GM21723 (cell line): Measurements from ENCODE around the gene SPRED3.
"Not testable (repeated sequence)": the region's sequence is repeated elsewhere in the genome, so short reads cannot be mapped to it uniquely, and the experiment has no call there.

ENCODE experiments used
- ATAC-seq: cut with Tn5 transposase; IDR thresholded peaks from one replicate; pipeline ENCODE4 v1.9.1; 2021; ENCODE audit warnings: mild to moderate bottlenecking, moderate library complexity; ENCODE audit not compliant: unreplicated experiment

SPRED3 gene, protein sequence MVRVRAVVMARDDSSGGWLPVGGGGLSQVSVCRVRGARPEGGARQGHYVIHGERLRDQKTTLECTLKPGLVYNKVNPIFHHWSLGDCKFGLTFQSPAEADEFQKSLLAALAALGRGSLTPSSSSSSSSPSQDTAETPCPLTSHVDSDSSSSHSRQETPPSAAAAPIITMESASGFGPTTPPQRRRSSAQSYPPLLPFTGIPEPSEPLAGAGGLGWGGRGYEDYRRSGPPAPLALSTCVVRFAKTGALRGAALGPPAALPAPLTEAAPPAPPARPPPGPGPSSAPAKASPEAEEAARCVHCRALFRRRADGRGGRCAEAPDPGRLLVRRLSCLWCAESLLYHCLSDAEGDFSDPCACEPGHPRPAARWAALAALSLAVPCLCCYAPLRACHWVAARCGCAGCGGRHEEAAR

DNA sequence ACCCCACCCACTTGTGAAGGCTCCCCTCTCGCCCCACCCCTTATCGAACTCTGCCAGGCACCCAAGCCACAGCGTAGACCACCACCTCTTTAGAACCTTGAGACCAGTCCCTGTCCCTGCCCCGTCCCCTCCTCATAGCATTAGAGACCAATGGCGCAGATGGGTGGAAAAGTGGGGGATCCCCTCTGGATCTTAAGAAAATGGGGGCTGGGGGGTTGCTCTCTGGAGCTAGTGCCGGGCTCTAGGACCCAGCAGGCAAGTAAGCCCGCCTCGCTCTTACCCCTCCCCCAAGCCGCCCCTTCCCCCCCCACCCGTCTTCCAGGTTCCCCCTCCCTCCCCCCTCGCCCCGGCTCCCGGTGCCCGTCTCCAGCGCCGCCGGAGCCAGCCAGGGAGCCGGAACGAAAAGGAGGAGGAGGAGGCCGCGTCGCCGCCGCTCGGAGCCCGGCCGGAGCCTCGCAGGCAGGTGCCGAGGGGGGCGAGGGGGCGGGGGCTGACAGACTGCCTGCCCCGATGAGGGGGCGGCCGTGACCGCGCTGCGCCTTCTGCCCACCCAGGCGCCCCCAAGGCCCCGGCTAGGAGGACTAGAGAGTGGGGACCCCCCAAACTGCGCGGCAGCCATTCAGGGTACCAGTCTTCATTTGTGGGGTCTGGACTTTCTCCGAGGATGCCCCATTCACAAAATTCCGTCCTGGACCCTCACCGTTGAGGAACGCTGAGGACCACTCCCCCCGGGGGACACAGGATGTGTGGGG, at the start of gene SPRED3:
Gene SPRED3 (plus strand): TSS at position 349 of the 752 bp plus-strand sequence. CDS start 1,606 bp downstream, outside the sequence.
- ATAC-seq: no peak

DNA sequence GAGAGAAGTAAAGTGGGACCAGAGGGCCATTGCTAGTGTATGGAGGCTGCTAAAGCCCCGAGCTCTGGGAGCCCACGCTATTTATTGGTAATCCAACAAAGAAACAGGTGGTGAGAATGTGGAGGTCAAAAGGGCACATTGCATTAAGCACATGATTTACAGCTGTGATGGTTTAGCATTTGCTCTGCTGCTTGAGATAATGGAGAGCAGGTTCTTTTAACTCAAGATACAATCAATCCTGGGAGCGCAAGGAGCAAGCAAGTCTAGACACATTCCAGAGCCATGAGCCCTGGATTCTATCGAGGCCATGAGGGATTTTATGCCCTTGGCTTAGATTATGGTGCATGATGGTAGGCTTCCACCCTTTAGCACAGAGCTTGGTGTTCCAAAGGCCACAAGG, 49.5 kb upstream of the SPRED3 start:
- not testable (repeated sequence) for ATAC-seq

DNA sequence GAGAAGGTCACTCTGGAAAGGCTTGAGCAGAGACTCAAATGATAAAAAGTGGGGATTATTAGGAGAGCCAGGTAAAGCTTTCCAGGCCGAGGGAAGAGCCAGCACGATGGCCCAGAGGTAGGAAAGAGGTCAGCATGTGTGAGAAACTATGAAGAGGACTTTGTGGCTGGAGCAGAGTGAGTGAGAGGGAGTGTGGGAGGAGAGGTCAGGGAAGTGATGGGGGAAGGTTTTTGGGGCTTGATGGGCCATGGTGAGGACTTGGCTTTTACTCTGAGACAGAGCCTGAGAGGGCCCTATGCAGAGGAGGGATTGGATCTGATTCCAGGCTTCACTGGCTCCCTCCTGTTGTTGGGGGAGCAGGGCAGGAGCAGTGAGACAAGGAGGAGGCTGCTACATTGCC, 47.6 kb upstream of the SPRED3 start:
- ATAC-seq: no peak

DNA sequence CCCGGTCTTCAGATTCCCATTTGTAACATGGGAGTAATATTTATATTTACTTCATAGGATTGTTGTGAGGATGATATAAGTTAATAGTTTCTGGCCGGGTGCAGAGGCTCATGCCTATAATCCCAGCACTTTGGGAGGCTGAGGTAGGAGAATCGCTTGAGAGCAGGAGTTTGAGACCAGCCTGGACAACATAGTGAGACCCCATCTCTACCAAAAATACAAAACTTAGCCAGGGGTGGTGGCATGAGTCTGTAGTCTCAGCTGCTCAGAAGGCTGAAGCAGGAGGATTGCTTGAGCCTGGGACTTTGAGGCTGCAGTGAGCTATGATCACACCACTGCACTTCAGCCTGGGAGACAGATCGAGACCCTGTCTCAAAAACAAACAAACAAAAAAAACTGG, 41.7 kb upstream of the SPRED3 start:
- ATAC-seq: no peak

DNA sequence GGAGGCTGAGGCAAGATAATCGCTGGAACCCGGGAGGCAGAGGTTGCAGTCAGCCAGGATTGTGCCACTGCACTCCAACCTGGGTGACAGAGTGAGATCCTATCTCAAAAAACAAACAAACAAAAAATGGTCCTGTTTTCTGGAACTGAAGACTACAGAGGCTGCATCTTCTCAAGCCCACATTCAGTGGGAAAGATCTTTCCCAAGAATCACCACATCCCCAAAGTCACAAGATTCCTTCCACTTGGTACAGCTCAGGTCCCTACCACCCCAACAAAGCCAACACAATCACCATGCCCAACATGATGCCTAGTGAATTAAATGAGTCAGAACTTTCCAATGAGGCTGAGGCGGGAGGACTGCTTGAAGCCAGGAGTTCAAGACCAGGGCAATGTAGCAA, 37.6 kb upstream of the SPRED3 start:
- ATAC-seq: no peak

DNA sequence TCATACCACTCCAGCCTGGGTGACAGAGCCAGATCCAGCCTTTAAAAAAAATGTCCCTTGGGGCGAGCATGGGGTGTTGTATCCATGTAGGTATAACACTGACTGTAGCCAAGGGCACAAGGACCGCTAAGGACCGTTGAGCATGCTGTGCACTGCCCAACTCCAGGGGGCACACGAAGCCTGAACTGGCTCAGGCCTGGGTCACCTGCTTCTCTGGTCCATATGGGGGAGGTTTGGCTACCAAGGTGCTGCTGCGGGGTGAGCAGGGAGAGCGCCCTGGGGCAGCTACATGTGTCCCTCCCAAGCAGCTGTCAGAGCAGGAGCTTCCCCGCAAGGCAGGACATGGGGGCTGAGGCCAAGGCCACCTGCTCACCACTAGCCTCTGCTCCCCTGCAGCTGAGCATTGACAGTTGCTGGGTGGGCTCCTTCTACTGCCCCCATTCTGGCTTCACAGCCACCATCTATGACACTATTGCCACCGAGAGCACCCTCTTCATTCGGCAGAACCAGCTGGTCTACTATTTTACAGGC, 36.6 kb upstream of the SPRED3 start:
- ATAC-seq: no peak

DNA sequence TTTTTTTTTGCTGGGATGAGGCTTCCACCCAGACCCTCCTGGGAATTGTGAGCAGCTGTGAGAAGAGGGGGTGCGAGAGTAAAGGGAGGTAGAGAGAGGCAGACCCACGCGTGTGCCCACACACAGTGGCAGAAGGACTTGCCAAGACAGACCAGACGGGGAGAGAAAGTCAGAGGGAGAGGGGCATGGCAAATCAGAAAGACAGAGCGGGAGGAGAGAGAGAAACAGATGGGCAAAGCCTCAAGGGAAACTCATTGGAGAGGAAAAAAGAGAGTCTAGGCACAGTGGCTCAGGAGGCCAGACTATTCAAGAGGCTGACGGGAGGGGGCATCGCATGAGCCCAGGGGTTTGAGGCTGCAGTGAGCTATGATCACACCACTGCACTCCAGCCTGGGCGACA, 35.9 kb upstream of the SPRED3 start:
- no peak for ATAC-seq

DNA sequence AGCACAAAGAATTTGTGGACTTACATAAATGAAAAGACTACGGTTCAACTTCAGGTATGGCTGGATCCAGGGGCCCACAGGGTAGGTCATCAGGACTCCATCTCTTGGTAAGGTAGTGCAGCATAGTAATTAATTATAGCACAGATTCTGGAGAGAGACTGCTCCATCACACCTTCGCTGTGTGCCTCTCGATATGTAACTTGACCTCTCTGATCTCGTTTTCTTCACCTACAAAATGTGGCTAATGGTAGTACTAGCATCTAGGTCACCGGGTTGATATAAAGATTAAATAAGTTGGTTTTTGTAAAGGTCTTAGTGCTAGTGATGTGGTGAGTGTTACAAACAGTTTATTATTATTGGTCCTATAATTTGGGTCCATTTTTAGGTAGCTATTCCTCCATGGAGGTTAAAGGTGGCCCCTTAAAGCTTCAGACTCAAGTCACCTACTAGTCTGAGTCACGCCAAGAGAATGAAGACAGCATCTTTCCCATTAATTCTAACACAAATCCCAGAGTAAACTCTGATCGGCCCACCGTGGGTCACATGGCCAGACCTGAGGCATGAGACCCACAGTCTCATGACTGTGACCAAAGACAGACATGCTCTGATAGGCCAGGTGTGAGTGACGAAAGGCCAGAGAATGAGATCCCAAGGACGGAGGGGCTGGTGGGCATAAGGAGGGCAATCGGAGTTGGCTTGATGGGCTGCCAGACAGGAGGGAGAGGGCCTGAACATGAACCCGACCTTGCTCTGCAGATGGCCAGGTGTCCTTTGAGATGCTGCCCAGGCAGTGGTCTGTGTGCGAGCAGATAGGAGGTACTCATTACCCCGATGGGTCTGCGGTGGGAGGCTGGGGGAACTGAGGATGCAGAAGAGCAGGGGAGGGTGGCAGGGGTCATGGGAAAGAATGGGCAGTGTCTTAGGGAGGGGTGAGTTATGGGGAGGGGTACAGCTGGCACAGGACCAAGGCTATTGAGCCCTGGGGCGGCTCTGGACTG, 32.5 kb upstream of the SPRED3 start:
- no peak for ATAC-seq

DNA sequence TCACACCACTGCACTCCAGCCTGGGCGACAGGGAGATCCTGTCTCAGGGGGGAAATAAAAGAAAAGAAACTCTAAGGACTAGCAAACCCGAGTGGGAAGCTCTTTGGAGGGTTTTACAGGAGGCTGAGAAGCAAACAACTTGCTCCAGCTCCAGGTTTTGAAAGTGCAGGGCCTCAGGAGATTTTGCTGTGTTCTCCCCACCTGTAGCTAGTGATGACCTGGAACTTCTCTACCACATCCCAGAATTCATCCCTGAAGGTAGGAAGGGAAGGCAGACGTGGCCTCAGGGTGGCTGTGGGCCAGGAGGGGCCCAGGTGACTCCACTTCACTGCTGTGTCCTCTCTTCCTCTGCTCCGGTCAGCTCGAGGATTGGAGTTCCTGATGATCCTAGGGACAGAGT, 30.4 kb upstream of the SPRED3 start:
- no peak for ATAC-seq

DNA sequence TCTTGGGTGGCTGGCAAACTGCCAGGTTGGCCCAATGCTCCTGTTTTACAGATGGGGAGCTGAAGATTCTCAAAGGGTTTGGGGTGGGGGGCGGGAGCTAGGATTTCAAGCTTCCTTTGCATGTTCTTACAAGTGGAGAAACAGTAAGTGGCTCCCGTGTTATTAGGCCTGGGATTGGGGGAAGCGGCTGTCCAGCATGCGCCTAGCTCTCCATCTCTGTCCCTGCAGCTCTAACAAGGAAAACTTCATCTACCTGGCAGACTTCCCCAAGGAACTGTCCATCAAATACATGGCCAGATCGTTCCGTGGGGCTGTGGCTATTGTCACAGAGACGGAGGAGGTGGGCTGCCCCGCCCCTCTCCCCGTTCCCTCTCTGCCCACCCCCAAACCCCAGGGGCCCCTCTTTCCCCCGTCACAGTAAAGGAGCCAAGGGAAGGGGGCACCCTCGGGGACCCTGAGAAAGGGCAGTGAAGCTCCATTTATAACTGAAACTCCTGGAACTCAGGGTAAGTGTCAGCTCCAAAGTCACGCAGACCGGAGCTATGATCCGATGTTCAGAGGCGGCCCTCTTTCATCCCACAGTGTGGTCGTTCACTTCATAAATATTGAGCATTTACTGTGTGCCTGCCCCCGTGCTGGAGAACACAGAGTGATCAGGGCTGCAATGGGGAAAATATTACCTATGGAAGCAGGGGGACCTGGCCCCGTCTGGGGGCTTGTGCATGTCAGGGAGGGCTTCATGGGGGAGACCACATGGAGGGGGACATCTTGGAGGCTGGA, 29.1 kb upstream of the SPRED3 start:
- no peak for ATAC-seq

DNA sequence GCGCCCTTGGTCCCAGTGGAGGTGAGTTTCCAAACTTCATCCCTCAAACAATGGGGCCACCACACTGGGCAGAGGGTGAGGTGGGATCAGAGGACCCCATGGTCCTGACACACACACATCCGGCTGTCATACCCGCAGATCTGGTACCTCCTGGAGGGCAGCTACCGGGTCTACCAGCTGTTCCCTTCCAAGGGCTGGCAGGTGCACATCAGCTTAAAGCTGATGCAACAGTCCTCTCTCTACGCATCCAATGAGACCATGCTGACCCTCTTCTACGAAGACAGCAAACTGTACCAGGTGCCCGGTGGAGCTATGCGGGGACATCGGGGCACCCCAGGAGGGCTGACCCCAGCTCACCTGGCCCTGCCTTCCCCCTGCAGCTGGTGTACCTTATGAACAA, 28.1 kb upstream of the SPRED3 start:
- ATAC-seq: no peak

DNA sequence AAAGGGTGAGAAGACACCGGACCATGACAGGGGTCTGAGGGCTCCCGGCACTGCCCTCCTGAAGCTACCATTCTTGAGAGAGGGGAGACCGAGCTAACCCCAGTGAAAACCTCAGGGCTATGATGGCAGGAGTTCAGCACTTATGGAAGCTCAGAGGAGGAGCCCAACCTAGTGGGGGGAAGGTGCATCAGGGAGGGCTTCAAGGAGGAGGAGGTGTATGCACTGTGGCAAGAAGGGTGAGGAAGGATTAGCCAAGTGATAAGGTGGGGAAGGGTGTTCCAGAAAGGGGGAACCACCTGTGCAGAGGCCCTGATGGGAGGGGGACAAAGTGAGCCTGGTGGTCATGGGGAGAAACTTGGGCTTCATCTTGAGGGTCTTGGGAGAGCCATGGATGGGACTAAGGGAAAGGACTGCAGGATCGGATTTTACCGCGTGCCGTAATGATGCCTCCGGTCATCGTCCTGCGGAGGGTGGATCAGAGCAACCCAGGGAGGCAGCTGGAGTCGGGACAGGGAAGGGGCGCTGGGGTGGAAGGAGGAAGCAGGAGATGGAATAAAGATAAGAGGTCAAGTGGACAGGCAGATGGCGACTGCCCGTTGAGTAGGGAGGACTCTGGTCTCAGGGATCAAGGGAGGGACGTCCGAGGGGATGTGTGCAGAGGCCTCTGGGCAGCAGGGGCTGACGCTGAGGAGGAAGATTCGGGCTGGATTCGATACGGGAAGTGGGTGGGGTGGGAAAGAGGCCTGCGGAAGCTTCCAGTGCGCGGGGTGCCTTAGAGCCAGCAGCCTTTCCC, 27.5 kb upstream of the SPRED3 start:
- no peak for ATAC-seq

DNA sequence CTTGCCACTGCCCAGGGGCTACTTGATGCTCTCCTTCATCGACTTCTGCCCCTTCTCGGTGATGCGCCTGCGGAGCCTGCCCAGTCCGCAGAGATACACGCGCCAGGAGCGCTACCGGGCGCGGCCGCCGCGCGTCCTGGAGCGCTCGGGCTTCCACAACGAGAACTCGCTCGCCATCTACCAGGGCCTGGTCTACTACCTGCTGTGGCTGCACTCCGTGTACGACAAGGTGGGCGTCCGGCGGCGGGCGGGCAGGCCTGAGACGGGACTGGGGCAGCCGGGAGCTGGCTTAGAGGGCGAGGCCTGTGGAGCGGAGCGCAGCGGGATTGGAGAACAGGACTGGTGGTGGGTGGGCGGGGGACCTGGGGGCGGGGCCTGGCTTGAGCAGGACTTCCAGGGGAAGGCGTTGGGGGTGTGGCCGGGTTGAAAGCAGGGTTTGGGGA, 26.8 kb upstream of the SPRED3 start:
- ATAC-seq: no peak

DNA sequence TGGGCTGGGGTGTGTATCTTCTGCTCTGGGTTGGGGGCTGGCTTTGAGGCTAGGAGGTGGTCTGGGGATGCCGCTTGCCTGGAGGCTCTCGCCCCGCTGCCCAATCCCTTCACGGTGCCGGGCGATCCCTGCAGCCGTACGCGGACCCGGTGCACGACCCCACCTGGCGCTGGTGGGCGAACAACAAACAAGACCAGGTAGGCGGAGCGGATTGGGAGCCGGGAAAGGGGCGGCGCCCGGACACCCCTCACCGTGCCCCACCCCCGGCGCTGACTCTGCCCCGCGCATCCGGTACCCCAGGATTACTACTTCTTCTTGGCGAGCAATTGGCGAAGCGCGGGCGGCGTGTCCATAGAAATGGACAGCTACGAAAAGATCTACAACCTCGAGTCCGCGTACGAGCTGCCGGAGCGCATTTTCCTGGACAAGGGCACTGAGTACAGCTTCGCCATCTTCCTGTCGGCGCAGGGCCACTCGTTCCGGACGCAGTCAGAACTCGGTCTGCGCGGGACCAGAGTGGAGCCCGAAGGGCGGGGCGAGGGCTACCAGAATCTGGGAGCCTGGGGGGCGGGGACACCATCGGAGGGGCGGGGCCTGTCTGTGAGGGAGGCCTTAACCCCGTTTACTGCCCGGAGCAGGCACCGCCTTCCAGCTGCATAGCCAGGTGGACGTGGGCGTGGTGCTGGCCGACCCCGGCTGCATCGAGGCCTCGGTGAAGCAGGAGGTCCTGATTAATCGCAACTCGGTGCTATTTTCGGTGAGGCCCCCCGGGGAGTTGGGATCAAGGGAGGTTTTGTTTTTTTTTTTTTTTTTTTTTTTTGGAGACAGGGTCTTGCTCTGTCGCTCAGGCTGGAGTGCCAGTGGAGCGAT, 26.2 kb upstream of the SPRED3 start:
- ATAC-seq: no peak

DNA sequence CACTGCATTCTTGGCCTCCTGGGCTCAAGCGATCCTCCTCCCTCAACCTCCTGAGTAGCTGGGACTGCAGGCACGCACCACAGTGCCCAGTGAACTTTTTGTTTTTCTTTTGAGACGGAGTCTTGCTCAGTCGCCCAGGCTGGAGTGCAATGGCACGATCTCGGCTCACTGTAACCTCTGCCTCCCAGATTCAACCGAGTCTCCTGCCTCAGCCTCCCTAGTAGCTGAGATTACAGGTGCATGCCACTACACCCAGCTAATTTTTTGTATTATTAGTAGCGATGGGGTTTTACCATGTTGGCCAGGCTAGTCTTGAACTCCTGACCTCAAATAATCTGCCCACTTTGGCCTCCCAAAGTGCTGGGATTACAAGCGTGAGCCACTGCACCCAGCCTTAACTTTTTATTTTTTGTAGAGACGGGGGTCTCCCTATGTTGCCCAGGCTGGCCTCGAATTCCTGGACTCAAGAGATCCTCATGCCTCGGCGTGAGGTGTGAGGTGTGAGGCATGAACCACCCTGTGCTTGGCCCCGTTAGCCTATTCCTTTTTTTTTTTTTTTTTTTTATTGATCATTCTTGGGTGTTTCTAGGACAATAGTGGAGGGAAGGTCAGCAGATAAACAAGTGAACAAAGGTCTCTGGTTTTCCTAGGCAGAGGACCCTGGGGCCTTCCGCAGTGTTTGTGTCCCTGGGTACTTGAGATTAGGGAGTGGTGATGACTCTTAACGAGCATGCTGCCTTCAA, 25.4 kb upstream of the SPRED3 start:
- ATAC-seq: not testable (repeated sequence)

DNA sequence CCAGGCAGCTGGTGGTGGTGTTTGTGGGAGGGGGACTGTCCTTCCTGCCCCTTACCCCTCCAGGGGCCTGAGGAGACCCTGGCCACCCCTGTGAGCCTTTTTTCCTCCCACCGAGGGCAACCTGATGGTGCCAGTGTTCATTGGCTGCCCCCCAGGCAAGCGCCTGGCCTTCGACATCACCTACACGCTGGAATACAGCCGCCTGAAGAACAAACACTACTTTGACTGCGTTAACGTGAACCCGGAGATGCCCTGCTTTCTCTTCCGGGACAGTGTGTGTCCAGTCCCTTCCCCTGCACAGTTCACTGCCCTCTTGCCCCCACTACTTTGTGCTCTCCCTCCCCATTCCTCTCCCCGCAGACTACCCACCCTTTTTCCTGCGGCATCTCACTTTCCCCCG, 21.5 kb upstream of the SPRED3 start:
- no peak for ATAC-seq

DNA sequence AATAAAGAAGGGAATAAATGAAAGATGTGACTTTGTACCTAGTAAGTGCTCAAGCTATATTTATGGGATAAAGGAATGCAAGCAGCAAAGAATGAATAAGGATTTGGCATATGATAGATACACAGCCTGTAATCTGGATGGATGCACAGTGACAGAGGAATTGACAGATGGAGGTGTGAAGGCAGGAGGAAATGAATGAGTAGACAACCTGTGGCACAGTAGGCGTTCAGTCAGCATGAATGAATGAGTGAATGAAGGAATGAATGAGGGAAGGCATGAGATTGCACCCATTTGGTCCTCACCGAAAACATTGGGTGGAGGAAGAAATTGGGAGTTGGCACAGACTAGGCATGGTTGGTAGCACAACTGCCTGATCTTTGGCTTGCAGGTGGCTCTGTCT, 18.9 kb upstream of the SPRED3 start:
- ATAC-seq: no peak

DNA sequence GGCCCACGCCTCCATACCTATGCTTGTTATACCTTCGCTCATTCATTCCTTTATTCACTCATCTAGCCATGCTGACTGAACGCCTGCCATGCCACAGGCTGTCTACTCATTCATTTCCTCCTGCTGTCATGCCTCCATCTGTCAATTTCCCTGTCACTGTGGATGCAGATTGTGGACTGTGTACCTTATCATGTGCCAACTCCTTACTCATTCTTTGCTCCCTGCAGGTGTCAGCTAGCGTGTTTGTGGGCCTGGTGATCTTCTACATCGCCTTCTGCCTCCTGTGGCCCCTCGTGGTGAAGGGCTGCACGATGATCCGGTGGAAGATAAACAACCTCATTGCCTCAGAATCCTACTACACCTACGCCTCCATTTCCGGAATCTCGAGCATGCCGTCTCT, 18.2 kb upstream of the SPRED3 start:
- no peak for ATAC-seq
